ENCODE data around the gene MUC5AC. TPM values are rescaled to one million over a fixed set of nuclear protein-coding genes. Genes with fewer than 3 reads are reported as not detected.

The MUC5AC gene, protein sequence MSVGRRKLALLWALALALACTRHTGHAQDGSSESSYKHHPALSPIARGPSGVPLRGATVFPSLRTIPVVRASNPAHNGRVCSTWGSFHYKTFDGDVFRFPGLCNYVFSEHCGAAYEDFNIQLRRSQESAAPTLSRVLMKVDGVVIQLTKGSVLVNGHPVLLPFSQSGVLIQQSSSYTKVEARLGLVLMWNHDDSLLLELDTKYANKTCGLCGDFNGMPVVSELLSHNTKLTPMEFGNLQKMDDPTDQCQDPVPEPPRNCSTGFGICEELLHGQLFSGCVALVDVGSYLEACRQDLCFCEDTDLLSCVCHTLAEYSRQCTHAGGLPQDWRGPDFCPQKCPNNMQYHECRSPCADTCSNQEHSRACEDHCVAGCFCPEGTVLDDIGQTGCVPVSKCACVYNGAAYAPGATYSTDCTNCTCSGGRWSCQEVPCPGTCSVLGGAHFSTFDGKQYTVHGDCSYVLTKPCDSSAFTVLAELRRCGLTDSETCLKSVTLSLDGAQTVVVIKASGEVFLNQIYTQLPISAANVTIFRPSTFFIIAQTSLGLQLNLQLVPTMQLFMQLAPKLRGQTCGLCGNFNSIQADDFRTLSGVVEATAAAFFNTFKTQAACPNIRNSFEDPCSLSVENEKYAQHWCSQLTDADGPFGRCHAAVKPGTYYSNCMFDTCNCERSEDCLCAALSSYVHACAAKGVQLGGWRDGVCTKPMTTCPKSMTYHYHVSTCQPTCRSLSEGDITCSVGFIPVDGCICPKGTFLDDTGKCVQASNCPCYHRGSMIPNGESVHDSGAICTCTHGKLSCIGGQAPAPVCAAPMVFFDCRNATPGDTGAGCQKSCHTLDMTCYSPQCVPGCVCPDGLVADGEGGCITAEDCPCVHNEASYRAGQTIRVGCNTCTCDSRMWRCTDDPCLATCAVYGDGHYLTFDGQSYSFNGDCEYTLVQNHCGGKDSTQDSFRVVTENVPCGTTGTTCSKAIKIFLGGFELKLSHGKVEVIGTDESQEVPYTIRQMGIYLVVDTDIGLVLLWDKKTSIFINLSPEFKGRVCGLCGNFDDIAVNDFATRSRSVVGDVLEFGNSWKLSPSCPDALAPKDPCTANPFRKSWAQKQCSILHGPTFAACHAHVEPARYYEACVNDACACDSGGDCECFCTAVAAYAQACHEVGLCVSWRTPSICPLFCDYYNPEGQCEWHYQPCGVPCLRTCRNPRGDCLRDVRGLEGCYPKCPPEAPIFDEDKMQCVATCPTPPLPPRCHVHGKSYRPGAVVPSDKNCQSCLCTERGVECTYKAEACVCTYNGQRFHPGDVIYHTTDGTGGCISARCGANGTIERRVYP (N-terminal part only)
- not detected in 2 replicates for polyA plus RNA-seq
- polyA minus RNA-seq, result not detected in 2 replicates

DNA sequence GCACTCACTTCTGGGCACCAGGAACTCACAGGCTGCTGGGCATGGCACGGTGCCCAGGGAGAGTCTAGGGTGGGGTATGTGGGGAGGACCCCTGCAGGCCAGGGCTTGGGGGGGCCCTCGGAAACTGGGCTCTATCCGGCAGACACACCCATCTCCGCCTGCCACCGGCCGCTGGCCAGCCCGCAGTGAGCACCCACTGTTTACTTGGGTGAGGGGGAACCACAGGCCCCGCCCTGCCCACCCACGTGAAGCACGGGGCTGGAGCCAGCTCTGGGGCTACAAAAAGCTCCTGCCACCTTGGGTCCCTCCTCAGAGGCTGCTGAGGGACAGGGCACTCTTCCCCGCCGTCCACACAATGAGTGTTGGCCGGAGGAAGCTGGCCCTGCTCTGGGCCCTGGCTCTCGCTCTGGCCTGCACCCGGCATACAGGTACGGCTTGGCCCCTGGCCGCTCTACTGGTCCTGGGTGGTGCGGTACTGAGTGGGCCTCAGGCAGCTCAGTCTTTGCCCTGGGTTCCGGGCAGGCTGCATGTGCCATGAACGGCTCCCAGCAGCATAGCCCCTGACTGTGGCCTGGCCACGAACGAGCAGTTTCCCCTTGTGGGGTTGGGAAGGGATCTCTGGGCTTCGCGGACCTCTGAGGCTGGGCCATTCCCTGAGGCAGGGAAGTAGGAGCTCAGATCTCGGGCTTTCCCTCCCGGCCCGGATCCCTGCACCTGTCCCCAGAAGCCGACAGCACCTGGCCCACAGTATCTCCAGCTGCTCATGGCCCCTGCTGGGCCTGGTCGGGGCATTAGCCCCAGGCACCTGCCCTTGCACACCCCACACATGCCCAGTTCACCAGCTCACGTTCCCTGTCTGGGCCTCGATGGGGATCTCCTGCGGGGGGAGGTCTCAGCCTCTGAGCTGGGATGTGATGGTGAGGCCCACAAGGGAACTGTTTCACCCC is at the start of gene MUC5AC:
TSS of gene MUC5AC (plus strand) at position 309 of the 947 bp plus-strand sequence. CDS start at position 356, 47 bp downstream.
- Histone ChIP-seq H3K4me3 (ENCODE audit: low read length) (no peak within 1 kb of the TSS), H3K9me3 (ENCODE audit: low read length) (no peaks in the 10 kb centered on the region), H3F3A (ENCODE audit: insufficient read depth, low read length, poor library complexity, severe bottlenecking) (no peaks in the 10 kb centered on the region), H3K9me2 (ENCODE audit: insufficient read depth, low read length) (no peaks in the 10 kb centered on the region), H3K27me3 (ENCODE audit: insufficient read depth, low read depth, low read length) (no peaks in the 10 kb centered on the region), H3K79me2 (replicated peaks; ENCODE audit: insufficient read depth, low read length) (no peaks in the 10 kb centered on the region), H3K27ac (ENCODE audit: low read length) (no peak within 1 kb of the TSS), H2AFZ (ENCODE audit: low read depth, low read length) (no peak within 1 kb of the TSS), H3K4me2 (ENCODE audit: low read length) (no peak within 1 kb of the TSS), H3K36me3 (ENCODE audit: insufficient read depth, low read length) (no peaks in the 10 kb centered on the region), H3K9ac (ENCODE audit: low read length) (no peak within 1 kb of the TSS), H4K20me1 (ENCODE audit: insufficient read depth) (no peaks in the 10 kb centered on the region)
- TF ChIP-seq POLR2AphosphoS5 (IDR thresholded peaks at IDR 0.05) (no peak), EP300 (conservative IDR thresholded peaks at IDR 0.05; ENCODE audit: poor library complexity, severe bottlenecking) (no peak), TAF1 (IDR thresholded peaks at IDR 0.05; ENCODE audit: low read depth) (no peak), EZH2 (IDR thresholded peaks at IDR 0.05; ENCODE audit: borderline replicate concordance, insufficient read depth, low read length, poor library complexity, severe bottlenecking) (no peak), RAD21 (conservative IDR thresholded peaks at IDR 0.05) (no peak), MXI1 (conservative IDR thresholded peaks at IDR 0.05; ENCODE audit: poor library complexity, severe bottlenecking) (no peak), SMC3 (conservative IDR thresholded peaks at IDR 0.05; ENCODE audit: poor library complexity) (no peak)
- TF ChIP-seq, protein P1, sequence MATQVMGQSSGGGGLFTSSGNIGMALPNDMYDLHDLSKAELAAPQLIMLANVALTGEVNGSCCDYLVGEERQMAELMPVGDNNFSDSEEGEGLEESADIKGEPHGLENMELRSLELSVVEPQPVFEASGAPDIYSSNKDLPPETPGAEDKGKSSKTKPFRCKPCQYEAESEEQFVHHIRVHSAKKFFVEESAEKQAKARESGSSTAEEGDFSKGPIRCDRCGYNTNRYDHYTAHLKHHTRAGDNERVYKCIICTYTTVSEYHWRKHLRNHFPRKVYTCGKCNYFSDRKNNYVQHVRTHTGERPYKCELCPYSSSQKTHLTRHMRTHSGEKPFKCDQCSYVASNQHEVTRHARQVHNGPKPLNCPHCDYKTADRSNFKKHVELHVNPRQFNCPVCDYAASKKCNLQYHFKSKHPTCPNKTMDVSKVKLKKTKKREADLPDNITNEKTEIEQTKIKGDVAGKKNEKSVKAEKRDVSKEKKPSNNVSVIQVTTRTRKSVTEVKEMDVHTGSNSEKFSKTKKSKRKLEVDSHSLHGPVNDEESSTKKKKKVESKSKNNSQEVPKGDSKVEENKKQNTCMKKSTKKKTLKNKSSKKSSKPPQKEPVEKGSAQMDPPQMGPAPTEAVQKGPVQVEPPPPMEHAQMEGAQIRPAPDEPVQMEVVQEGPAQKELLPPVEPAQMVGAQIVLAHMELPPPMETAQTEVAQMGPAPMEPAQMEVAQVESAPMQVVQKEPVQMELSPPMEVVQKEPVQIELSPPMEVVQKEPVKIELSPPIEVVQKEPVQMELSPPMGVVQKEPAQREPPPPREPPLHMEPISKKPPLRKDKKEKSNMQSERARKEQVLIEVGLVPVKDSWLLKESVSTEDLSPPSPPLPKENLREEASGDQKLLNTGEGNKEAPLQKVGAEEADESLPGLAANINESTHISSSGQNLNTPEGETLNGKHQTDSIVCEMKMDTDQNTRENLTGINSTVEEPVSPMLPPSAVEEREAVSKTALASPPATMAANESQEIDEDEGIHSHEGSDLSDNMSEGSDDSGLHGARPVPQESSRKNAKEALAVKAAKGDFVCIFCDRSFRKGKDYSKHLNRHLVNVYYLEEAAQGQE (IDR thresholded peaks at IDR 0.05; ENCODE audit: borderline replicate concordance), result no peak
- TF ChIP-seq, protein P2, sequence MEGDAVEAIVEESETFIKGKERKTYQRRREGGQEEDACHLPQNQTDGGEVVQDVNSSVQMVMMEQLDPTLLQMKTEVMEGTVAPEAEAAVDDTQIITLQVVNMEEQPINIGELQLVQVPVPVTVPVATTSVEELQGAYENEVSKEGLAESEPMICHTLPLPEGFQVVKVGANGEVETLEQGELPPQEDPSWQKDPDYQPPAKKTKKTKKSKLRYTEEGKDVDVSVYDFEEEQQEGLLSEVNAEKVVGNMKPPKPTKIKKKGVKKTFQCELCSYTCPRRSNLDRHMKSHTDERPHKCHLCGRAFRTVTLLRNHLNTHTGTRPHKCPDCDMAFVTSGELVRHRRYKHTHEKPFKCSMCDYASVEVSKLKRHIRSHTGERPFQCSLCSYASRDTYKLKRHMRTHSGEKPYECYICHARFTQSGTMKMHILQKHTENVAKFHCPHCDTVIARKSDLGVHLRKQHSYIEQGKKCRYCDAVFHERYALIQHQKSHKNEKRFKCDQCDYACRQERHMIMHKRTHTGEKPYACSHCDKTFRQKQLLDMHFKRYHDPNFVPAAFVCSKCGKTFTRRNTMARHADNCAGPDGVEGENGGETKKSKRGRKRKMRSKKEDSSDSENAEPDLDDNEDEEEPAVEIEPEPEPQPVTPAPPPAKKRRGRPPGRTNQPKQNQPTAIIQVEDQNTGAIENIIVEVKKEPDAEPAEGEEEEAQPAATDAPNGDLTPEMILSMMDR (IDR thresholded peaks at IDR 0.05; ENCODE audit: poor library complexity, severe bottlenecking), result no peak
